ENCODE data around the gene SIGLEC9. TPM values are rescaled to one million over a fixed set of nuclear protein-coding genes. Genes with fewer than 3 reads are reported as not detected.

SIGLEC9 gene
- total RNA-seq, 1 experiment from 2014 or later: not detected

GRCh38 chr19:51136851-51137551, 12.3 kb downstream of the SIGLEC9 start:
- Histone ChIP-seq H3K27ac (ENCODE audit: low read depth, low read length) (no peak overlapping the region), H3K9me3 (ENCODE audit: control insufficient read depth in 1 of 2, insufficient read depth in 1 of 2, low read depth in 1 of 2, low read length in 2 of 2) (no peaks in the 10 kb centered on the region), H3K4me2 (ENCODE audit: low read length) (no peak overlapping the region), H2AFZ (ENCODE audit: low read depth, low read length, poor library complexity, severe bottlenecking) (no peak overlapping the region), H3K79me2 (ENCODE audit: insufficient read depth, low read length) (no peaks in the 10 kb centered on the region), H3K9me2 (ENCODE audit: insufficient read depth) (no peaks in the 10 kb centered on the region), H3K27me3 (ENCODE audit: insufficient read depth, low read length) (peaks cover 4% of the 10 kb centered on the region; the same call in 1 of the 2 replicates), H3K36me3 (ENCODE audit: control insufficient read depth in 1 of 2, insufficient read depth in 2 of 2, low read length in 2 of 2) (no peaks in the 10 kb centered on the region), H3K9ac (ENCODE audit: low read length) (no peak overlapping the region), H3K4me1 (ENCODE audit: control insufficient read depth in 1 of 2, insufficient read depth in 2 of 2, low read length in 2 of 2) (peaks cover 0 to 6% of the 10 kb centered on the region in 2 experiments; a peak in 1 of 4 replicates), H4K20me1 (ENCODE audit: insufficient read depth) (no peaks in the 10 kb centered on the region), H3K4me3 (replicated peaks in 1 of 2; ENCODE audit: low read depth in 1 of 2, low read length in 2 of 2) (no peak overlapping the region)
- POLR2A ChIA-PET: no interaction called here
- CTCF ChIA-PET: interaction anchor here (1.3 kb wide), 1 partner anchor 20 kb away, joined by 3 read pairs; no protein-coding TSS in a partner anchor
- no TSS peak for BruUV-seq (replicated peaks)
- TF ChIP-seq EZH2phosphoT487 (IDR thresholded peaks at IDR 0.05; ENCODE audit: borderline replicate concordance): no peak
- no peak for TF ChIP-seq CBX3 (IDR thresholded peaks at IDR 0.05; ENCODE audit: low read depth)
- TF ChIP-seq SP1 (IDR thresholded peaks at IDR 0.05; ENCODE audit: low read depth): no peak
- TF ChIP-seq ELF1 (IDR thresholded peaks at IDR 0.05; ENCODE audit: borderline replicate concordance, low read depth): no peak
- TF ChIP-seq EGR1 (IDR thresholded peaks at IDR 0.05; ENCODE audit: low read depth): no peak
- TF ChIP-seq RAD21 (IDR thresholded peaks at IDR 0.05; ENCODE audit: low read depth): no peak
- TF ChIP-seq JUND (IDR thresholded peaks at IDR 0.05): no peak
- no peak for TF ChIP-seq ATF3 (IDR thresholded peaks at IDR 0.05)
- no peak for ATAC-seq
- intact Hi-C loops (cut with micrococcal nuclease): no loop called here
- no peak for DNase-seq (ENCODE audit: low read depth, low spot score)
- RAD21 ChIA-PET (ENCODE audit: low non-redundant PET in 1 of 2, low total read pairs in 2 of 2, uncharacterized antibody in 2 of 2, unreplicated experiment in 2 of 2): no interaction called here

DNA sequence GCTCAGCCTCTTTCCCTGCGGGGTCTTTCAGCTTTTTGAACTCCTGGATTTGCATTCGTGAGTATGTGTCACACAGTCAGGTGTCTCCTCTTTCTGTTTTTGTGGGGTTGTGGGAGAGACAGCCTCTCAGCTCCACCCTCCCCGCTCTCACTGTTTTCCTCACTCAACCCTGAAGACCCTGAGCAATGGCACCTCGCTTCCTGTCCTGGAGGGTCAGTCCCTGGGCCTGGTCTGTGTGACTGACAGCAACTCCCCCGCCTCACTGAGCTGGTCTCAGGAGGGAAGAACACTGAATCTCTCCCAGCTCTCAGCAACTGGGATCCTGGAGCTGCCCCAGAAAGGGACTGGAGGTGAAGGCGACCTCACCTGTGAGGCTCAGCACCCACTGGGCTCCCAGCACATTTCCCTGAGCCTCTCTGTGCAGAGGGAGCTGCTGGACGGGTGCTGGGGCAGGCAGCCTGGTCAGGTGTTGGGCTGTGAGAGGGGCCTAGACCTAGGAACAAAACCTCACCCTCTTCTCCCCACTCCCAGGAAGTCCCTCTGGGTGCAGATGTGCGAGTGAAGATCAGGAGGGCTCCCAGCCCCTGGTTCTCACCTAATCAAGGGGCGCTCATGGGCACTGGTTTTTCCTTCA, 13.2 kb downstream of the SIGLEC9 start:
- no peak overlapping the region for H3K9ac ChIP-seq (ENCODE audit: low read length)
- no TSS peak for BruUV-seq (replicated peaks)
- H3K27me3 ChIP-seq (ENCODE audit: insufficient read depth, low read length): peaks cover 4% of the 10 kb centered on the region; the same call in 1 of the 2 replicates
- intact Hi-C loops (cut with micrococcal nuclease): no loop called here
- ChIA-PET CTCF (interaction anchor here (1.3 kb wide), 1 partner anchor 19 kb away, joined by 3 read pairs; no protein-coding TSS in a partner anchor), RAD21 (ENCODE audit: low non-redundant PET in 1 of 2, low total read pairs in 2 of 2, uncharacterized antibody in 2 of 2, unreplicated experiment in 2 of 2) (no interaction called here), POLR2A (no interaction called here)
- no peaks in the 10 kb centered on the region for H4K20me1 ChIP-seq (ENCODE audit: insufficient read depth)
- H3K79me2 ChIP-seq (ENCODE audit: insufficient read depth, low read length): no peaks in the 10 kb centered on the region
- H3K9me3 ChIP-seq (ENCODE audit: control insufficient read depth in 1 of 2, insufficient read depth in 1 of 2, low read depth in 1 of 2, low read length in 2 of 2): no peaks in the 10 kb centered on the region
- H3K4me3 ChIP-seq (replicated peaks in 1 of 2; ENCODE audit: low read depth in 1 of 2, low read length in 2 of 2): no peak overlapping the region
- H3K4me2 ChIP-seq (ENCODE audit: low read length): no peak overlapping the region
- DNase-seq (ENCODE audit: low read depth, low spot score) (no peak), ATAC-seq (no peak)
- H3K36me3 ChIP-seq (ENCODE audit: control insufficient read depth in 1 of 2, insufficient read depth in 2 of 2, low read length in 2 of 2): no peaks in the 10 kb centered on the region
- TF ChIP-seq, protein P1, sequence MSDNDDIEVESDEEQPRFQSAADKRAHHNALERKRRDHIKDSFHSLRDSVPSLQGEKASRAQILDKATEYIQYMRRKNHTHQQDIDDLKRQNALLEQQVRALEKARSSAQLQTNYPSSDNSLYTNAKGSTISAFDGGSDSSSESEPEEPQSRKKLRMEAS (IDR thresholded peaks at IDR 0.05): no peak
- TF ChIP-seq SIN3A (IDR thresholded peaks at IDR 0.05; ENCODE audit: low read depth): no peak
- no peak for TF ChIP-seq EZH2 (IDR thresholded peaks at IDR 0.05)
- TF ChIP-seq YY1 (IDR thresholded peaks at IDR 0.05; ENCODE audit: extremely low read depth, insufficient replicate concordance, low read depth, low read length): no peak
- no peak for TF ChIP-seq ZNF274 (IDR thresholded peaks at IDR 0.05; ENCODE audit: low read depth, low read length)
- TF ChIP-seq ZFX (IDR thresholded peaks at IDR 0.05): no peak
- H3K4me1 ChIP-seq (ENCODE audit: control insufficient read depth in 1 of 2, insufficient read depth in 2 of 2, low read length in 2 of 2): no peaks in the 10 kb centered on the region
- H3K9me2 ChIP-seq (ENCODE audit: insufficient read depth): no peaks in the 10 kb centered on the region
- H2AFZ ChIP-seq (ENCODE audit: low read depth, low read length, poor library complexity, severe bottlenecking): no peak overlapping the region
- H3K27ac ChIP-seq (ENCODE audit: low read depth, low read length): no peak overlapping the region

Measured in HCT116 (cell line).